NCI-H526 (cell line): Measurements from ENCODE around the gene SECISBP2.
"Not testable (repeated sequence)": the region's sequence is repeated elsewhere in the genome, so short reads cannot be mapped to it uniquely, and the experiment has no call there.

ENCODE experiments used
- DNase-seq, 2 experiments: peaks; one replicate each; lab custom pipeline; 2025; lab: John Stamatoyannopoulos, UW

SECISBP2 gene

DNA sequence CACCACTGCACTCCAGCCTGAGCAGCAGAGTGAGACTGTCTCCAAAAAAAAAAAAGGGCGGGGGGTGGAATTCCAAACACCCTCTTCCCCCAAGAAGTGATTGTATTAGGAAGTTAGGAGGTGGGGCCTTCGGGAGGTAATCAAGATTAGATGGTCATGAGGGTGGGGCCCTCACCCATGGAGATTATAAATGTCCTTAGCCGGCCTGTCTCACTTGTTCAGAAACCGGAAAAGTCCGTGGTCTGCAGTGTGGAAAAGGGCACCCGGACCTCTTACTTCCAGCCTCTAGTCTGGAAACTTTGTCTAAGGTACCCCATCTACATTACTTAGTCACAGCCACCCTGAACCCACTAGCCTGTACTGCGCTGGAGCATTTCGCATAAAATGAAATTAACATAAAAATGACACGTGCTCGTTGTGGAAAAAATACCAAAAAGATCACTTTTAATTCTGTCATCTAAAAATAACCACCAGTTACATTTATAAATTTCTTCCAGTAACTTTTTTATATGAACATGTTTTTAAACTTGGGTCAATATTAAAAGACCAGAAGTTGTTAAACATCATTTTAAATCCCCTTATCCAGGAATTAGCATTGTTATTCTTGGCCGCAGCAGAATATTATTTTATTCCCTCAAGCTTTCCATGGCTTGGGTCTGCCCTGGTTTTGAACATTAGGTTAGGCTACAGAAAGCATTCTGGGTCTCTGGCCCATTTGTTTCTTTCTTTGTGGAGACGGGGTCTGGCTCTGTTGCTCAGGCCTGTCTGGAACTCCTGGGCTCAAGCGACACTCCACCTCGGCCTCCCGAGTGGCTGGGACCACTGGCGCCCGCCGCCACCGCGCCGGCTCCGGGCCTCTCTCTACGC, 8.5 kb upstream of the SECISBP2 start:
- peak in 1 of 2 experiments; percentile 17 for DNase-seq

DNA sequence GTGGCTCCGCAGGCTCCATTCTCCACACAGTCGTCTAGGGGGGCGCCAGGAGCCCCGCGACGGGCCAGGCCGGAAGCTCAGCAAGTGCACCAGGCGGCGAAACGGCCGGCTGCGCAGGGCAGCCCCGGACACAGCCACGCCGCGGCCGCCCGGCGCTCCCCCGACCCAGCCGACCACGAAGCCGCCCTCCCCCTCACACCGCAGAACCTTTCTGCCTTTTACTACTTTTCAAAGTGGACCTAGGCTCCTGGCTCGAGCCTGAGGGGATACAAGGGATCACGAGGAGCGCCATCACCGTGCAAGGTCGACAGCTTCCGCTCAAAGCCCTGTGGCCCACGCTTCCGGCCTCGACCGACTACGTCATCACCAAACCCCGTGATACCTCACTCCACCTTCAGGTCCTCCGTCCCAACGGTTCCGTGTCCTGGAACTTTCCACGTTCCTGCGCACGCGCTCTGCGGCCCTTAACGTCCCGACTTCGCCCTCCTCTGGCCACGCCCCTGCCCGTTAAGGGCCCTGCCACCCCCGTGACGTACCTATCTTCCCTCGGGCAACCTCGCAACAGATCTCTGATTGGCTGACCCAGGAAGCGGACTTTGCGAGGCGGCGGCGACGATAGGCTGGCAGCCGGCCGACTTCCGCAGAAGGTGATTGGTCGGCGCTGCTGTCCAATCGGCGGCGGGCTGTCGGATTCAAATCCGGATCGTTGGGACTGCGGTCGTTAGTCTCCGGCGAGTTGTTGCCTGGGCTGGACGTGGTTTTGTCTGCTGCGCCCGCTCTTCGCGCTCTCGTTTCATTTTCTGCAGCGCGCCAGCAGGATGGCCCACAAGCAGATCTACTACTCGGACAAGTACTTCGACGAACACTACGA, 7.6 kb upstream of the SECISBP2 start, which contains the start of gene CKS2:
CKS2 (plus strand) TSS at position 721 of the 871 bp plus-strand sequence; CDS start at position 819, 98 bp downstream.
- DNase-seq = peak; percentile 97 to 99

DNA sequence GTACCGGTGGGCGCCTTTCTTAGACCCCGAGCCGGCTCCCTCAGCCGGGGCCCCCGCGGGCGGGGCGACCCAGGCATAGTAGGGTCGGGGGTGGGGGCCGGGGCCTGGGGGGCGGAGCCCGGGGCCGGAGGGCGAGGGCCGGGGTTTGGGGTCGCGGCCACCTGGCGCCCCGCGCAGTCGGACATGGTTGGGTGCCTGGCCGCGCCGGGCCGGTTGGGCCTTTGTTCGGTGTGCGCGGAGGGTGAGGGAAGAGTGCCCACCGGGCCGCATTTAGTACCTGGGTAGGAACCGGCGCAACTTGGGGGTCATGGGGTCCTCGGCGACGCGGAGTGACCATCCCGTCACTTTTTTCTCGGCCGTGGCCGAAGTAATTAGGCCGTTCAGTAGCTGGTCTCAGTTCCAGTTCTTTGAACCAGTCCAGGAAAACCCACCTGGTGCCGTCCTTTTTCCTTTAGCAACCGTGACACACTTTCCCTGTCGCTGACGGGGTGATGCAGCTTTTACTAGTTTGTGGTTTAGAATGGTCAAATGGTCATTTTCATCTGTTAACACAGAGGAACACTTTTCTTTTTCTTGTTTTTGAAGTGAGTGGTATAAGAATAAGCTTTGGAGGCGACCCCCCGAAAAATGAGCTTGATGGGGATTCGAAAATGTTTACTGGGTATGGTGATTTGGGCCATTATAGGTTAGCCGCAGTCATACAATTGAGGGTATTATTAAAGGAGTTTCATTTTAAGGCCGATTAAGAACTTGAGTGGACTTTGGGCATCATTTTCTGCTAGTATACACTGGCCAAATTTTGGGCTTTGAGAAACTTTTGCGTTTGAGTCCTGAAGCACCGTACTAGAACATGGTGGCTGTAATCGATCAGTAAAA, 6.7 kb upstream of the SECISBP2 start:
- DNase-seq = peak in 1 of 2 experiments; percentile 30

DNA sequence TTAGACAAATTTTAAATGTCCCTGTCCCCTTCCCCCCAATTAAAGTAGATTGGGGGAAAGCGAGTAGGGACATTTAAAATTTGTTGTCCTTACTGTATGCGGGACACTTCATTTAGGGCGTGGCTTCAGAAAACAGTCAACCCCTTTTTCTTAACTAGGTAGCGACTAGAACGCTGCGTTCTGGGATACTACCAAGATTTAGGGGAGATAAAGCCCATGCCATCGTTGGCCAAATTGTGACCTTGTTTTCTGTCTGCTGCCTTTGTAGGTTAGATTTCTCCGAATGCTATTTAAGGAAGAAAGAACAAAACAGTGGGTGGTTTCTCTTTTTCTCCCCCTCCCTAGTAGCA, 6.1 kb upstream of the SECISBP2 start:
- no peak for DNase-seq

DNA sequence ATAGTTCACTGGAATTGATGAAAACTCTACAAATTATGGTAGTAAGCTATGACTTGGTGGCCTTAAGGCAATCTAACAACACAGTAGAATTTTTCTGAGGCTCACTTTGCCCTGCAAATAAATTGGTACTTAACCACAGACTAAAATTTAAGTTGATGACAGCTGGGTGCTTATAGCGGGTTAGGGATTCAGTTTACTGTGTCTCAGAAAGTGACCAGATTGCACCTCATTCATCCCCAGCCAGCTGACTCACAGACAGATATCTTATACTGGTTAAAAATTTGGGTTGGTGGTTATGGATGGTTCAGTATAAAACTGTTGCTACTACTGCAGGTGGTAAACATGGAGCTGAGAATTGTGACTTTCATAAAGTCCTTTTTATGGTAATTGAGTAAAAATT, 4.5 kb upstream of the SECISBP2 start:
- DNase-seq = no peak

DNA sequence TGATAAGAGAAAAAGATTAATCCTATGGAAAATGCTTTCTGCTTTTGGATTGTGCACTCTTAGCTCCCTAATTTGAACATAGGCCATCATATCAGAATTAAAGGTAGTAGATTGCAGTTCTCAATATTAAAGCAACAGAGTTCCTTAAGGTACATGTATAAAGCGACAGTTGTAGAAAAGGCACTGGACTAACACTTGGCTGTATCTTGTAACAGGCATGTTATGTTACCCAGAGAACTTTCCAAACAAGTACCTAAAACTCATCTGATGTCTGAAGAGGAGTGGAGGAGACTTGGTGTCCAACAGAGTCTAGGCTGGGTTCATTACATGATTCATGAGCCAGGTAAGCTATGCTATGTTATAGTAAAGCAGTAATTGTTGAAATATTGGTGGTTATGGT, 3.3 kb upstream of the SECISBP2 start:
- no peak for DNase-seq

DNA sequence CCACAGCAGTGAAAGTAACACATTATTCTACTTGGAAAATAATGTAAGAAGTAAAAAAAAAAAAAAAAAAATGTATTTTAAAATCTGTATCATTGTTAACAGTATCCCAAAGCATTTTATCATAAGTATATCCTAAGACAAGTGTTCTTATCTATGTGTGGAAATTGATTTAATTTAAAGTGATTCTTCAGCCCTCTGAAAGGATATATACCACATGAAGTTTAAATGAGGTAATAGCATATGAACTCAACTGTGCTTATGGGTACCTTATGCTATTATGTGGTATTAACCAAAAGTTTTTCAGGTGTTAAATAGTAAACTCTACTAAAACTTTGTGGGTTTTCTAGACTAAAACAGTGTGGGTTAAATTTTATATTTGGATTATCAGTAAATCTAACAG, 2.8 kb upstream of the SECISBP2 start:
- DNase-seq = no peak

DNA sequence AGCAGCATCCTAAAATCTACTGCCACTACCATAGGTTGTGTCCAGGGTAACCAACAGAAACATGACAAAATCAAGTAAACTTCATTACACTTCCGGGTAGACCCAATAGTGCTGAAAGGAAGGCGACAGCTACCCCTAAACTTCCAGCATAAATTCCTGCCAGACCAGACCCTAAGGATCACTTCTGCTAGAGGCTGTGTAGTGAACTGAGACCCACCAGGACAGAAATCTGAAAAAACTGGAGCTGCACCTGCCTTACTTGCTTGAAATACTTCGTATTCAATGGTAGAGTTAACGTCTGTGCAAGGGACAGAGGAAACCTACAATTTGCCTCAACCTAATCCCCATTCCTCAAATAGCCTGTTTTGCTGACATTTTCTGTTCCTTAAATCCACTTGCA, 1.0 kb upstream of the SECISBP2 start:
- no peak for DNase-seq

DNA sequence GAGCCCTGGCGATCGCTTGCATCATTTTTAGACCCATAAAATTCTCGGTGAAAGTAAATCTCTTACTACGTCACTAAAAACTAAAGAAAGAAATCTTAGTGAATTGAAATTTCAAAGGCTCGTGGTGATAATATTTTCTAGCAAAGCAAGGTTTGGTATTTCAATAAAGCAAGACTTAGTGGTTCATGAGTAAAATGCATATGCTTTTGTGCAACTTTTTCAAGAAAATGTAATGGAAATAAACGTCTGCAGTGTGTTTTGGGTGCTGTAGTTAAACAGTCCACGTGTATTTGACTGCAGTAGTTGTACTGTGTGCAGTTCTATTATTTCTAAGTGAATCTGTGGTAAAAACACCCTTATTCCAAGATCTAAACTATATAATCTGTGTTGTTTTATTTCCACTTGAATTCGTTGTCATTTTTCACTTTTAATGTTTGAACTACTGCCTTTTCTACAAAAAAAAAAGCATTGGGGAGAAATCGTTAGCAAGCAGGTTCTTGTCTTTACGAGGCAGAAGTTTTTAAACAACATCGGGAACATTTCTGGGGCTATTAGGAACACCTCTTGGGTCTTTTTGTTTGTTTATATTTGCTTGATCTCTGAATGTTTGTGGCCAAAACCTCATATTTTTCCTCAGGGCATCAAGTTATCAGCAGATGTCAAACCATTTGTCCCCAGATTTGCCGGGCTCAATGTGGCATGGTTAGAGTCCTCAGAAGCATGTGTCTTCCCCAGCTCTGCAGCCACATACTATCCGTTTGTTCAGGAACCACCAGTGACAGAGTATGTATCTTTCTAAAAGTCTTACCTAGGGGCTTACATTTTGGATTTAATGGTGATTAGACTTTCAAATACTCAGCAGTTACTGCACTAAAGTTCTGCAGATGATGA, 960 bp downstream of the SECISBP2 start:
- no peak for DNase-seq

DNA sequence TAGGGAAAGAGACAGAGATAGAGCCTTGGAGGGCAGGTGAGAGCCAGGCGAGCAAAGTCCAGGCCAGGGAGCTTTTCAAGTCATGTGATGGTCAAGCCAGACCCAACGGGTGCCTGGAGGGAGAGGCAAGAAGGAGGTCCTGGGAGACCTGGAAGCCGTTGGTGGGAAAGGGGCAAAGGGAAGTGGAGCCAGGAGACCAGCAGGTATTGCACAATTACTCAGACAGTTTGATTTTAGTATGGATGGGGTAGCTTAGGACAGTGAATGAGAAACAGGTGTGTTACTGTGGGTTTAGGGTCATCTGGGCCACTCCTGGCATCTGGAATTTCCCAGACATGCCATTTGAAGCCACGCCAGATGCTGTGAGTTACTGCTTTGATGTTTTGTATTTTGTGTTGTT, 5.1 kb downstream of the SECISBP2 start:
- DNase-seq = no peak

DNA sequence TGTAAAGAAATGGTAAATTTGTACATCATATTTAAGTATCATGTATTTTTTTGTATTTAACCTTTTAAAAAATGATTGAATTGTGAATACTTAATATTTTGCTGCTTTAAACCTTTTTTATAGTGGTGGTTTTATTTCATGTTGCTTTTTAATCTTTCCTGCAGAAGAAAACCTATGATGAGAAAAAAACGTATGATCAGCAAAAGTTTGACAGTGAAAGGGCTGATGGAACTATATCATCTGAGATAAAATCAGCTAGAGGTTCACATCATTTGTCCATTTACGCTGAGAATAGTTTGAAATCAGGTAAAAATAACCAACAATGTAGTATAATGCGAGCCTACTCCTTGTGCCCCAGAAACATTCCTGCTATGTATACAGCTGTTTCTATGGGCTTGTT, 7.4 kb downstream of the SECISBP2 start:
- no peak for DNase-seq

DNA sequence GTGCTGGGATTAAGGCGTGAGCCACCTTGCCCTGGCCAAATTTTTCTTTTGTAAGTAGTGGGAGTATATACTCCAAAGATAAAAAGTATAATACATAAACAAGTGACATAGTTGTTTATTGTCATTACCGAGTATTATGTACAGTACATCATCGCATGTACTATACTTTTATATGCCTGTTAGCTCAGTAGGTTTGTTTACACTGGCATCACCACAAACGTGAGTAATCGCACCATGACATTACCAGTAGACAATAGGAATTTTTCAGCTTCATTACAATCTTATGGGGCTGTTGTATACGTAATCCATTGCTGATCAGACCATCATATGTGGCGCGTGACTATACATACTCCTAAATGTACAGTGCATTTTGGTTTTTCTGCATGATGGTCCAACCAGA, 9.8 kb downstream of the SECISBP2 start:
- DNase-seq = no peak

DNA sequence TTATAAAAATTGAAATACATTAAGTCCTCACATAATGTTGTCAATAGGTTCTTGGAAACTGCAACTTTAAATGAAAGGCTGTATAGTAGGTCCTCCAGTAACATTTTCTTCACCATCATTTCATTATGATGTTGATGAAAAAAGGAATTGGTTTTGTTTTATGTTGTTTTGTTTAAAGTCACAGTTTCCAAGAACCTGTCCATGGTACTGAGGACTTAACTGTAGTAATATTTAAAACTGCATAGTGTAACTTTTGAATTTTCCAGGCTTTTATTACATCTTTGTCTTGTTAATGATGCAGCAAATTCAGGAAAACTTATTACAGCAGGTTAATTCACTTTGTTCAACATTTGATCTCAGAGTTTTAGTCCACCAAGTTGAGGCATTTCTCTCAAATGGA, 11.6 kb downstream of the SECISBP2 start:
- DNase-seq = no peak

DNA sequence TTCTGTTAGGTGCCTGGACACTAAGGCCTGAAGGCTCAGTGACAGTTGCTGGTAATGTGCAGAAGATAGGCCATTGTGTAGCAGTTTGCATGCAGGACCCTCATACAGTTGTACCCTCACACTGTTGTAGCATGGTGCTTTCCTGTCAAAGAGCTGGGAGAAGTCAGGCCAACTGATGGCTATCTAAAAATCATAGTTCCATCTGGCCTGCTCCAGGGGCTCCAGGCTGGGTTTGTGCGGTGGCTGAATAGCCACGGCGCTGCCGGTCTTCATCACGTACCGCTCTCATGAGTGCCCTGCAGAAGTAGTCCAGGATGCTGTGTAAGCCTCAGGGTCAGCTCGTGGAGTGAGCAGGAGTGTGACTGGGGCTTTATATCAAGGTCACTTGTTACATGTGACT, 12.2 kb downstream of the SECISBP2 start:
- no peak for DNase-seq

DNA sequence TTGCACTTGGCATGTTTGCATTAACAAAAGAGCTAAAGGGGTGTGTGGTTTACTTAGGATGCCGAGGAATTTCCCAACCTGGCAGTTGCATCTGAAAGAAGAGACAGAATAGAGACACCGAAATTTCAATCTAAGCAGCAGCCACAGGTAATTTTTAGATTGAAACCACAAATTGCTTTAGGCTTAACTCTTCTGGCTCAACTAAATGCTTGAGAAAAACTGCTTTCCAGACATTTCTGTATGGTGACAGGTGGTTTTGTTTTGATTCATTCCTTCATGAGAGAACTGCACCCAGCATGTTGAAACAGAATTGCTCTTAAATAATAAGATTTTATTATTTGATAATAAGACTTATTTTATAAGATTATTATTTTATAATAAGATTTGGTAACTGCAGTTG, 21.5 kb downstream of the SECISBP2 start:
- DNase-seq = no peak

DNA sequence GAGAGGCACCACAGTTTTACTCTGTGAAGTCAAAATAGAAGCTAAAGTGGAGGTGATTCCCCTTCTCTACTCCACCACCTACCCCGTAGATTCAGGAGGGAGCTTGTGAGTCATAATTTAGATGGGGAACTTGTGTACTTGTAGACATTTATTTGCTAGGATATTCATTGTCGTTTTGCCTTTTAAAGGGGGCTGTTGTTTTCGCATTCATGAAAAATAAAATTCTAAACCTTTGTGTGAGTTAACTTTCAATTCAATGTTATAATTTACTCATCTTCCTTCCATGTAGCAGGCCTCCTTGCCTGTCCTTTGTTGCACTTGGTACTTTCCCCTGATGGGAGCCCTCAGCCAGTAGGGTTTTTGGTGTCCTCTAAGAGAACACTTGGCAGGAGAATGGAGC, 22.0 kb downstream of the SECISBP2 start:
- DNase-seq = no peak

DNA sequence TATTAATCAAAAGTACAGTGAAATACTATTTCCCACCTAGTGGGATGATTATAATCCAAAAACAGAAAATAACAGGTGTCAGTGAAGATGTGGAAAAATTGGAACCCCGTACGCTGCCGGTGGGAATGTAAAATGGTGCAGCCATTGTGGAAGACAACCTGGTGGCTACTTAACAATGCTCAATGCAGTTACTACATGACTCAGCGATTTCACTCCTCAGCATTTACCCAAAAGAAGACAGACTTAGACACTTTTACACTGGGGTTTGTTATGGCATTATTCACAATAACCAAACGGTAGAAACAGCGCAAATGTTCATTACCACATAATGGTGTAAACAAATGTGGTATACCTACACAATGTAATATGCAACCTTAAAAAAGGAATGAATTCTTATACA, 23.9 kb downstream of the SECISBP2 start:
- no peak for DNase-seq

DNA sequence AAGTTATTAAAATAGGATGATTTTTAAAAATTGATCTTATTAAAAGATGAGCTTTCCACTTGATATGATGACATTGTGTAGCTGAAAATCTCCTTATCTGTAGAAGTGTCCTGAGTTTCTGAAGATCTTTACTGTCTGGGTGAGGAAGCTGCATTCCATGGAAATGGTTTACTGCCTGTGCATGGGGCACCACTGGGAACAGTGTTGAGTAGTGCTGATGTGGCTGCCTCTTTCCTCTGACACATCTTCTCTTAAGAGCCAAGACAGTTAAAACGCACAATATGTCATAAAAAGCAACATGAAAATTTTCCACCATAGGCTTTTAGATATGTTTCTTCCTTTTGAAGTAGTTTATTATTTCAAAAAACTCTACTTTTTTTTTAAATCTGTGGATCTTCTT, 24.6 kb downstream of the SECISBP2 start:
- DNase-seq = no peak

DNA sequence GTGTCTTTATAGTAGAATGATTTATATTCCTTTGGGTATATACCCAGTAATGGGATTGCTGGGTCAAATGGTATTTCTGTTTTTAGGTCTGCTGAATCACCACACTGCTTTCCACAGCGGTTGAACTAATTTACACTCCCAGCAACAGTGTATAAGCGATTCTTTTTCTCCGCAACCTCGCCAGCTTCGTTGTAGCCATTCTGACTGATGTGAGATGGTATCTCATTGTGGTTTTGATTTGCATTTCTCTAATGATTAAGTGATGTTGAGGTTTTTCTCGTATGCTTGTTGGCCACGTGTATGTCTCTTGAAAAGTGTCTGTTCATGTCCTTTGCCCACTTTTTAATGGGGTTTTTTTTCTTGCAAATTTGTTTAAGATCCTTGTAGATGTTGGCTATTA, 25.5 kb downstream of the SECISBP2 start:
- not testable (repeated sequence) for DNase-seq

DNA sequence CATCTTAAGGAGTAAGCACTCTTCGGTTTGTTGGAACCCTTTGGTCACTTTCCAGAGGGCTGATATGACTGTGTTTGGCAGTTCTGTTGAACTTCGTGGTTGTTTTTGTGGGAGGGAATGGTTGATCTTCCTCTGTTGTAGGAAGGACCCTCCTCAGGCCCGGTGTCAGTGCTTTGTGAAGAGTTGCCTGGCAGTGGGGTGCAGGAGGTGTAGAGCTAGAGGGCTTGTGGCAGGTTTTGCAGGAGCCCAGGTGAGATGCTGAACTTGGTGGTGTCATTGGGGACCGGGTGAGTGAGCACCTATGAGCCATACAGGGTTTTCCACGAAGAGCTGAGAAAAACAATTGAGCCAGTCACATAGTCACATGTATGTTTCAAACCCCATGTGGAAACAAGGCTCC, 27.2 kb downstream of the SECISBP2 start:
- no peak for DNase-seq

DNA sequence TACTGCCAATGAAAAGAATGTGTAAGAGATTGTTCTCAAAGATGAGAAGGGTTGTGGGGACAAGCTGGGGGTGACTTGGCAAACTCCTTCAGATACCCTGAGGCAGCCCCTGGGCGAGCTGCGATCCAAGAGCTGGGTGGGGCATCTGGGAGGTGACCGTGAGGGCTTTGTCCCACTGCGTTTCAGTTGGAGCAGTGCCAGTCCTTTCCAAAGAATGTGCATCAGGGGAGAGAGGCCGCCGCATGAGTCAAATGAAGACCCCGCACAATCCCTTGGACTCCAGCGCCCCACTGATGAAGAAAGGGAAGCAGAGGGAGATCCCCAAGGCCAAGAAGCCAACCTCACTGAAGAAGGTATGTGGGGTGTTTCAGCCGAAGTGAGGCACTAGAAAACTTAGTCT, 28.4 kb downstream of the SECISBP2 start:
- DNase-seq = no peak
